HTERT RPE-1 (cell line): ENCODE results near the gene DNAL1.
"Not testable (repeated sequence)": the region's sequence is repeated elsewhere in the genome, so short reads cannot be mapped to it uniquely, and the experiment has no call there.

Experiments
- in situ Hi-C: fragments of 300-500 bp; cut with MboI; formaldehyde crosslinking; loops from 4 replicates; pipeline ENCODE4 v1.14.3; 2020; ENCODE audit warnings: low sequenced_read_pairs

Gene DNAL1

GRCh38 chr14:73644531-73645247, at the start of gene DNAL1:
Gene DNAL1, plus strand, starts transcription at chr14:73644986. Its CDS starts 54 bp downstream, at chr14:73645040.
- in situ Hi-C loops = no loop called here

GRCh38 chr14:73599499-73599898, 45.3 kb upstream of the DNAL1 start:
- in situ Hi-C loops = no loop called here

GRCh38 chr14:73602994-73603393, 41.8 kb upstream of the DNAL1 start:
- in situ Hi-C loops = no loop called here

- in situ Hi-C loops = no loop called here
Observed at GRCh38 chr14:73606271-73606670, 38.5 kb upstream of the DNAL1 start.

GRCh38 chr14:73607241-73607640, 37.5 kb upstream of the DNAL1 start:
- in situ Hi-C loops = no loop called here

- in situ Hi-C loops = no loop called here
Observed at GRCh38 chr14:73610687-73611086, 34.1 kb upstream of the DNAL1 start.

GRCh38 chr14:73612339-73613045, 32.3 kb upstream of the DNAL1 start, which contains the start of gene ACOT6:
Gene ACOT6, plus strand, starts transcription at chr14:73612517. Its CDS starts 55 bp downstream, at chr14:73612572.
- in situ Hi-C loops = no loop called here

- in situ Hi-C loops = no loop called here
Observed at GRCh38 chr14:73613046-73613383, 31.8 kb upstream of the DNAL1 start.

- in situ Hi-C loops = no loop called here
Observed at GRCh38 chr14:73613419-73613963, 31.3 kb upstream of the DNAL1 start.

- in situ Hi-C loops = no loop called here
Observed at GRCh38 chr14:73616831-73617230, 28.0 kb upstream of the DNAL1 start.

GRCh38 chr14:73619524-73619923, 25.3 kb upstream of the DNAL1 start:
- in situ Hi-C loops = no loop called here

- in situ Hi-C loops = no loop called here
Observed at GRCh38 chr14:73620268-73620667, 24.5 kb upstream of the DNAL1 start.

GRCh38 chr14:73623504-73624054, 21.2 kb upstream of the DNAL1 start:
- in situ Hi-C loops = no loop called here

GRCh38 chr14:73625706-73626105, 19.1 kb upstream of the DNAL1 start:
- in situ Hi-C loops = no loop called here

GRCh38 chr14:73627151-73627558, 17.6 kb upstream of the DNAL1 start:
- in situ Hi-C loops = no loop called here

- in situ Hi-C loops = no loop called here
Observed at GRCh38 chr14:73630009-73630780, 14.6 kb upstream of the DNAL1 start.

GRCh38 chr14:73633116-73634010, 11.4 kb upstream of the DNAL1 start:
- in situ Hi-C loops = no loop called here

GRCh38 chr14:73634011-73634833, 10.6 kb upstream of the DNAL1 start:
- in situ Hi-C loops = no loop called here

- in situ Hi-C loops = not testable (repeated sequence)
Observed at GRCh38 chr14:73636355-73636754, 8.4 kb upstream of the DNAL1 start.
